ENCODE data around the gene MMP2.
A peak's percentile ranks its signal among the peaks of the same experiment; 100 is the strongest.

Gene MMP2

DNA sequence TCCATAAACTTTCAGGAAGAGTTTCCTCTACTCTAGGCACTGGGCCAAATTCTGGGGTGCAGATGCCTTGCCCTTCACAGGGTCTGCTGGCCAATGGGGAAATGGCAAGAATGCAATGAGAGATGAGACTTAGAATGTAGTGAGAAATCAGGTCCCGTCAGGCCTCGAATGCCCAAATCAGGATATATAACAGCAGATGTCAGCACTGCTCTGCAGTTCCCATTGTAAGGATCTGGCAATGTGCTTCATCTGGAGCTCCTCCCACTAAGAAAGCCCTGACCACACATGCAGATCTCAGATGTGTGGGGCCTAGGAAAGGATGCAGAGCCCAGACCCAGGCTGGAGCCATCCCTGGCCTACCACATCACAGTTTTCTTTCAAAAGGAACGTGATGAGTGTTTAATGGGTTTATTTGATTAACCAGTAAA, 16.0 kb downstream of the MMP2 start:
- no peak for DNase-seq (ENCODE audit: low read depth in 3 of 3)

DNA sequence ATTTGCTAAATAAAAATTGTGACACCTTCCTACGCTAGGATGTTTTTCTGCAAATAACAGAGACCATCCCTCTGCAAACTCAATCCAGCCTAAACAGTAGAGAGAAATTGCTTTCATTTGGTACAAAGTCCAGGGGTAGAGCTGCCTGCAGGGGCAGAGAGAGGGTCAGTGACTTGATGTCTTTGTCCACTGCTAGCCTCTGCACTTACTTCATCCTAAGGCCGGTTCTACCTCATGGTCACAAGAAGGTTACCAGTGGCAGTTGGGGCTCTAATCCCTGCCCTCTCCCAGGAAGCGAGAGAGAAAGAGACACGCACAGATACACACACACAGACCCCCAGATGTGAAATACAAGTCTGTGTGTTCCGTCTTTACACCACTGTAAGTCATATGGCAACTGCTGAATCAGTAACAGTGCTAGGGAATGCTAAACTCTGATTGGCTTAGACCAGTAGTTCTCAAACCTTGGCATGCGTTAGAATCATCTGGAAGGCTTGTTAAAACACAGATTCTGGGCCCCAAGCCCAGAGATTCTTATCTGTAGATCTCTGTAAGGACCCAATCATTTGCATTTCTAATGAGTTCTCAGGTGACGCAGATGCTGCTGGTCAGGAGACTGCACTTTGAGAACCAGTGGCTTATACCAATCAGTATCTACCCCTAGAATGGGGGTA, 16.8 kb downstream of the MMP2 start:
- no peak for DNase-seq (ENCODE audit: low read depth in 3 of 3)

DNA sequence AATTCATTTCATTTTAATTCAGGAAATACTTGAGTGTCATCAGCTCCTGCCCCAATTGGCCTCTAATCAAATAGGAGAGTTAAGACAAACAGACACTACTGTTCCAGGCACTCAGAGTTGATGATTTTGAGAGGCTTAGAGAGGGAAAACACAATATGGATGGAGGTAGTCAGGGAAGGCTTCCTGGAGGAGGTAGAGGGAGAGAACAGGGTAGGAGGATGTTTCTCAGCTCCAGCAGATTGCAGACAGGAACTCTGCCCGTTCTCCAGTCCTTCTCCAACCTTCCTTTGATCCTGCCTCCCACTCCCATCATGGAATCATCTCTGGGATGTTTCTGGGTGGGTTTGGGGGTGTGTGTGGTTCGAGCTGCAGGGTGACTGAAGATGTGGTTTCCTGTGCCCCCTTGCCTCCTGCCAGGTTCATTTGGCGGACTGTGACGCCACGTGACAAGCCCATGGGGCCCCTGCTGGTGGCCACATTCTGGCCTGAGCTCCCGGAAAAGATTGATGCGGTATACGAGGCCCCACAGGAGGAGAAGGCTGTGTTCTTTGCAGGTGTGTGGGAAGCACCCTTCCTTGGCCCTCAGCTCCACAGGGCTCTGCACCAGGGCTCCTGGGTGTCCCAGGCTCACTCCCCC, 17.6 kb downstream of the MMP2 start:
- DNase-seq (ENCODE audit: low read depth in 3 of 3) = no peak

DNA sequence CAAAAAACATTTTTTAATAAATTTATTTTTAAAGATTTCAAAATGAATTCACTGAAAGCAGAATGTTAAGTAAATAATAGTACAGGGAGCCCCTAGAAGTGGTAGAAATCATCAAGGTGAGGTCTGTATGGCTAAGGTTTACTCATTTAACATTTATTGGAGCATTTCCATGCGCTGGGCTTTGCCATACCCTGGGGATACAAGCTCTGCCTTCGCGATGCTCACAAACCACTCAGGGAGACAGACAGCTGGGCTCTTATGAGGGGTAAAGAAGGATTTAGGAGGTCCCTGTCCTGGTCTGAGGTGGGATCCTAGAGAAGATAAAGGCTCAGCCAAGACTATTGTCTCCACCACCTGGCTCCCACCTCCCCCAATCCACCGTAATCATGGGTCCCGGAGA, 18.6 kb downstream of the MMP2 start:
- DNase-seq (ENCODE audit: low read depth in 3 of 3) = no peak

DNA sequence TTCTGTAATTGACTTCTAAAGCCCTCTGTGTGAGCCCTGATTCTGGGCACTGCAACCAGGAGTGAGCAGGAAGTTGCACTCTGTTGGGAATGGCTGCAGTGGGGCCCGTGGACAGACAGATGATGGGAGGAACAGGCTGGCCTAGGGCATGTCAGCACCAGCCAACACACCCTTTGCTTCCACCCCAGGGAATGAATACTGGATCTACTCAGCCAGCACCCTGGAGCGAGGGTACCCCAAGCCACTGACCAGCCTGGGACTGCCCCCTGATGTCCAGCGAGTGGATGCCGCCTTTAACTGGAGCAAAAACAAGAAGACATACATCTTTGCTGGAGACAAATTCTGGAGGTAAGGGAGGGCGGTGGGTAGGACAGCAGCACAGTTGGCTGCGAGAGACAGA, 19.1 kb downstream of the MMP2 start:
- no peak for DNase-seq (ENCODE audit: low read depth in 3 of 3)

DNA sequence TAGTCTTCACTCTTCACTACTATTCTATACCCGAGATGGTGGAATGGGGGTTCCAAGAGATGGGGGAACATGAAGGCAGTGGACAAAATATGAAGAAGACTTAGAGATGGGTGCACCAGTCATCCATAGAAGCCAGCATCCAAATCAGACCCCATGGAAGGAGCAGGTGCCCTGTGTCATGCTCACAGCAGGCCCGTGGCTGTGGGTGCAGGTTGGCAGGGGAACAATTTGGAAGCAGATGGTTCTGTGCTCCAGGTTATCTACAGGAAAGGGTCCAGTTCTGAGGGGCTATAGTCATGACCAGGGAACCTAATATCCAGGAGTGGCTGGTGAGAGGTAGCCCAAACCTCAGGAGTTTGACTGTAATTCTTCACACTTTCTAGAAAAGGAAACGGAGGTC, 20.3 kb downstream of the MMP2 start:
- no peak for DNase-seq (ENCODE audit: low read depth in 3 of 3)

DNA sequence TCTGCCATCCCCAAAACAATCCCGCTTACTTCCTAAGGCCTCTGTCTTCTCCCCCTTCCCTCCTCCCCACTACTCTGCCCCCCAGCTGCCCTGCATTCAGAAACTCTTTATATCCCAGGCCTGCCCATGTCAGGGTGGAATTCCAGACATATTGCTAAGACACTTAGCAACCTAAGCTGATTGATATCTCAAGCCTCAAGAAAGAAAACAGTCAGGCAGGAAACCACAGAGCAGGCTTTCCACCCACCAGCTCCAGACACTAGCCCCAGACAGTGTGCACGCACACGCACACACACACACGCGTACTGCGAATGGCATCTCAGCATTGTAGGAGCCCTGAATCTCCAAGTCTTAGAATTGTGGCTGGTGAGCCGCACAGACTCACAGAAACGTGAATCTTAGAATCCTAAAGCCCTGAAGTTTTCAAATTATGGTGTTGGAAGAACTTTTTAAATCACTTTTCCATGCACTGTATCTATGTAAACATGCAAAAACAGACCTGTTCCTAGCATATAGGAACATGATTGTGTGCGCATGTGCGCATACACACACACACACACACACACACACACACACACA, 21.0 kb downstream of the MMP2 start:
- DNase-seq (ENCODE audit: low read depth in 3 of 3) = peak in 1 of 3 experiments; percentile 27

DNA sequence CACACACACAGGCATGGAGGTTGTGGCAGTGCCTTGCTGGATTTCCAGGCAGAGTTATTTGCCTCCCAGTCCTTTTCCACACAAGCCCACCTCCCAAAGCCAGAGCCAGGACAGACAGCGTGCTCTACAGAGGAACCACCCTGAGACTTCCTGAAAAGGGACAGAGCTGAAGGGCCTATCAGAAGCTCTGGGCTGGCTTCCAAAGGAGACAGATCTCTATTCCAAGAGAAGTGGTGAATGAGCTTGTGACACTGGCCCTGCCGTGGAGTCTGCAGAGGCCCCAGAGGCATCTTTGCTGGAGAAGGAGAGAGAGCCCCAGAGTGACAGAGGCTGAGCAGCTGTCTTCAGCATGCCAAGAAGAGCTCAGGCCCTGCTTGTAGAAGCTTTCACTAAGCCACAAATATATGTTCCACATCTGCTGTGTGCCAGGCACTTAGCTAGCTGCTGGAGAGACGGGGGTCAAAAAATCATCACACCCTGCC, 21.6 kb downstream of the MMP2 start:
- no peak for DNase-seq (ENCODE audit: low read depth in 3 of 3)

DNA sequence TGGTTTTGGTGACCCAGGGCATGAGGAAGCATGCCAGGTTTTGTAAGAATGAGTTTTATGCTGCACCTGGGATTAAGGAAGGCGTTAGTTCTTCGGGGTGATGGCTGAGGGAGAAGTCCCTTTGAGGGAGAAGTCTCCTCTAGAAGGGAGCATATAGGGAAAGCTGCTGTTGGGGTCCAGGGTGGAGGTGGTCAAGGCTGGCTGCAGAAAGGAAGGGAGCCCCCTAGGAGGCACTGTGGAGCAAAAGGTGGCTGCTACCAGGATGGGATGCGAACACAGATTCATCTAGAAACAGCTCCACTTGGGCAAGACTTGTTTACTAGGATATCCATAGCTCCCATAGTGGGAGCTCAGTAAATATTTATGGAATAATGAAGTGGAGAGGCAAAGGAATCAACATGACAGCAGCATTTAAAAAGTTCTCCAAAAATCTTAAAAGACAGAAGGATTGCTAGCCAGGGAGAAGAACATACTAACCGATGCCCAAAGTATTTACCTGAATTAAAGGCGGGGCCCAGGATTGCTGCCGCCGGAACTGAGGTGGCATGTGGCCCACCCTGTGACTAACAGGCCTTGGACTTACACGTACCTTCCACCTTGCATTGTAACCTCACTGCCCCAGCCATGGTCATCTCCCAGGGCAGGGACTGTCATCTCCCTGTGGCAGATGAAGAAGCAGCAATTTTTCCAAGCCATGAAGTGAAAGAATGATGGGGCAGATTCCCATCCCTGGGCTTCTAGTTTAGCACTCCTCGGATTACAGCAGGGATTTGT, 22.7 kb downstream of the MMP2 start:
- no peak for DNase-seq (ENCODE audit: low read depth in 3 of 3)

DNA sequence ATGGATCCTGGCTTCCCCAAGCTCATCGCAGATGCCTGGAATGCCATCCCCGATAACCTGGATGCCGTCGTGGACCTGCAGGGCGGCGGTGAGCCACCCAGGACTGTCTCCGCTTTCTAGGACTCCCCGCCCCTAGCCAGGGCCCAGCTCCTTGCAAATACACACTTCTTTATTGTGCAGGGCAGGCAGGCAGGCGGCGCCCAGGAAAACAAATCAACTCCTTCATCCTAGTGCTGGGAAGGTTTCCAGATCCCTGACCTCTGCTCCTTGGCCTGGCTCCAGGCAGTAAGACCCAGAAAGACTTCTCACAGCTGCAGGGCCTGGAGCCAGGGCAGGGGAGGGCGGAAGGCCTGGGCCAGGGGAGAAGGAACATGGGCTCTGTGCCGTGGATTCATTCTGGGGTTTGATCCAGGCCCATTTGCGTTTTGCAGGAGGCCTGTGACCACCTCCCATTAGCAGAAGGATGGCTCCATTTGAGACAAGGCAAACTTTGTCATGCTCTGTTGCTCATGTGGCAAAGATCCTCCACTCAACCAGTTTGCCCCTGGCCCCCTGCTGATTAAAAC, 23.9 kb downstream of the MMP2 start:
- DNase-seq (ENCODE audit: low read depth in 3 of 3) = no peak

DNA sequence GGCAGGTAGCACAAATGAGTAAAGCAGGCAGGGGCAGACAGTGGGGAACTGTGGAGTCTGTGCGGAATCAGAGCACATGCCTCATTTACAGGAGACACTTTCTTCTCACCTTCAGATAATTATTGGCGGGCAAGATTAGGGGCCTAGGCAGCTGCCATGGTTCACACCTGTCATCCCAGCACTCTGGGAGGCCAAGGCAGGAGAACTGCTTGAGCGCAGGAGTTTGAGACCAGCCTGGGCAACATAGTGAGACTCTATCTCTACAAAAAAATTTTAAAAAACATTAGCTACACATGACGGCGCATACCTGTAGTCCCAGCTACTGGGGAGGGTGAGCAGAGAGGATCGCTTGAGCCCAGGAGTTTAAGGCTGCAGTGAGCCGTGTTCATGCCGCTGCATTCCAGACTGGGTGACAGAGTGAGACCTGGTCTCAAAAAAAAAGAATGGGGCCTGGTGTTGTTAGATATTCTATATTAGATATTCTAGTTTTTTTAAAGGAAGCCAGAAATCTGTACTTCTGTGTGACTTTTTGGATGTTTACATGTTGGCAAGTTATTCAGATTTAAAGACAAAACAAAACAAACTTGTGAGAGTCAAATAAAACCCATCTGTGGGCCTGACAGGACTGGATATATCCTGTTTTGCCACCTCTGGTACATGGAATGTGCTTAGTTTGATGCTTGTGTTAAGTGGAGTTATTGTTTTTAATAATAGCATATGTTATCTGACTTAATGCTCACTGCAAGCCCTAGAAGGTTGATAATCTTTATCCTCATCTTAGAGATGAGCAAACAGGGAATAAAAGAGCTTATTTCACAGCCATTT, 24.9 kb downstream of the MMP2 start:
- DNase-seq (ENCODE audit: low read depth in 3 of 3) = no peak

DNA sequence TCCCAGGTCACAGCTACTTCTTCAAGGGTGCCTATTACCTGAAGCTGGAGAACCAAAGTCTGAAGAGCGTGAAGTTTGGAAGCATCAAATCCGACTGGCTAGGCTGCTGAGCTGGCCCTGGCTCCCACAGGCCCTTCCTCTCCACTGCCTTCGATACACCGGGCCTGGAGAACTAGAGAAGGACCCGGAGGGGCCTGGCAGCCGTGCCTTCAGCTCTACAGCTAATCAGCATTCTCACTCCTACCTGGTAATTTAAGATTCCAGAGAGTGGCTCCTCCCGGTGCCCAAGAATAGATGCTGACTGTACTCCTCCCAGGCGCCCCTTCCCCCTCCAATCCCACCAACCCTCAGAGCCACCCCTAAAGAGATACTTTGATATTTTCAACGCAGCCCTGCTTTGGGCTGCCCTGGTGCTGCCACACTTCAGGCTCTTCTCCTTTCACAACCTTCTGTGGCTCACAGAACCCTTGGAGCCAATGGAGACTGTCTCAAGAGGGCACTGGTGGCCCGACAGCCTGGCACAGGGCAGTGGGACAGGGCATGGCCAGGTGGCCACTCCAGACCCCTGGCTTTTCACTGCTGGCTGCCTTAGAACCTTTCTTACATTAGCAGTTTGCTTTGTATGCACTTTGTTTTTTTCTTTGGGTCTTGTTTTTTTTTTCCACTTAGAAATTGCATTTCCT, 26.5 kb downstream of the MMP2 start:
- no peak for DNase-seq (ENCODE audit: low read depth in 3 of 3)

DNA sequence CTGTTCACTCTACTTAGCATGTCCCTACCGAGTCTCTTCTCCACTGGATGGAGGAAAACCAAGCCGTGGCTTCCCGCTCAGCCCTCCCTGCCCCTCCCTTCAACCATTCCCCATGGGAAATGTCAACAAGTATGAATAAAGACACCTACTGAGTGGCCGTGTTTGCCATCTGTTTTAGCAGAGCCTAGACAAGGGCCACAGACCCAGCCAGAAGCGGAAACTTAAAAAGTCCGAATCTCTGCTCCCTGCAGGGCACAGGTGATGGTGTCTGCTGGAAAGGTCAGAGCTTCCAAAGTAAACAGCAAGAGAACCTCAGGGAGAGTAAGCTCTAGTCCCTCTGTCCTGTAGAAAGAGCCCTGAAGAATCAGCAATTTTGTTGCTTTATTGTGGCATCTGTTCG, 27.1 kb downstream of the MMP2 start:
- DNase-seq (ENCODE audit: low read depth in 3 of 3) = no peak

DNA sequence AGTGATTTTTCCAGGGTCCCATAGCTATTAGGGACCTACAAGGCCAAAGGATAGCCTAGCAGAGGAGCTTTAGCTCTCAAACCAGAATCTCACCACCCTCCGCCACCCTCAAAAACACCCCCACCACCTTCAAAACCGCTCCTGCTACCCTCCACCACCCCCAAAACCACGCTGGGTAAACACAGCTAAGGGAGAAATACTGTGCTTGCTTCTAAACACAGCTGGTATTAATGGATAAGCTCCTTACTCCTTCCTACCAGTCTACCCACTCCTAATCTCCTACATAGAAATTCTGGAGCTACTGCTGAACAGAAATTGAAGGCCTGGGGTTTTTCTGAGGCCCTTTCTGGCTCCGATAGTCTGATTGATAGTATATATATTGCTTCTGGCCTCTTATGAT, 27.7 kb downstream of the MMP2 start:
- DNase-seq (ENCODE audit: low read depth in 3 of 3) = no peak

DNA sequence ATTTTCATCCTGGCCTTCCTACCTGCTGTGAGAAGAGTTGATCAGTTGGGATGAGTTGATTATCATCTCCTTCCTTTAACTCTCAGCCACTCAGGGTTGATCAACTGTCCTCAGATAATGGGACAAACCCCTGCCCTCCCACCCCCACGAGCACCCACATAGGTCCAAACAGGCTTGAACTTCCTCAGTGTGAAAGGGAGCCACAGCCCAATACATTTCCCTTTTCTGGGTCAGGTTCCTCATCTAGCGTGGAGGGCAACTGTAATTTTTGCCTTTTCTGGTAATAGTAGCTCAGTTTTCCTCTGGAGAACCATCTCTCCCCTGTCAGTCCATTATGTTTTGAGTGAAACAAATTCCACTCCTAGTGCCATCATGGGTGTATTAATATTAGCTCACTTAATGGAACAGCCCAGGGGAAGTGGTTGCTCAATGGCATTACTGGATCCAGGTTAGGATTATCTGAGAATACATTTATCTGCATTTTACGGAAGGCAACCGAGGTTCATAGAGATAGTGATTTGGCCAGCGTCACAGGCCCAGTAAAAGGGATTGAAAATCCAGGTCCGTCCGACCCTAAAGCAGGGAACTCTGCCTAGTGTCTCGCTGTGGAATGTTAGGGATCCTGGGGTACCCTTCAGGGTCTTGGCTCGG, 29.4 kb downstream of the MMP2 start:
- DNase-seq (ENCODE audit: low read depth in 3 of 3) = no peak

DNA sequence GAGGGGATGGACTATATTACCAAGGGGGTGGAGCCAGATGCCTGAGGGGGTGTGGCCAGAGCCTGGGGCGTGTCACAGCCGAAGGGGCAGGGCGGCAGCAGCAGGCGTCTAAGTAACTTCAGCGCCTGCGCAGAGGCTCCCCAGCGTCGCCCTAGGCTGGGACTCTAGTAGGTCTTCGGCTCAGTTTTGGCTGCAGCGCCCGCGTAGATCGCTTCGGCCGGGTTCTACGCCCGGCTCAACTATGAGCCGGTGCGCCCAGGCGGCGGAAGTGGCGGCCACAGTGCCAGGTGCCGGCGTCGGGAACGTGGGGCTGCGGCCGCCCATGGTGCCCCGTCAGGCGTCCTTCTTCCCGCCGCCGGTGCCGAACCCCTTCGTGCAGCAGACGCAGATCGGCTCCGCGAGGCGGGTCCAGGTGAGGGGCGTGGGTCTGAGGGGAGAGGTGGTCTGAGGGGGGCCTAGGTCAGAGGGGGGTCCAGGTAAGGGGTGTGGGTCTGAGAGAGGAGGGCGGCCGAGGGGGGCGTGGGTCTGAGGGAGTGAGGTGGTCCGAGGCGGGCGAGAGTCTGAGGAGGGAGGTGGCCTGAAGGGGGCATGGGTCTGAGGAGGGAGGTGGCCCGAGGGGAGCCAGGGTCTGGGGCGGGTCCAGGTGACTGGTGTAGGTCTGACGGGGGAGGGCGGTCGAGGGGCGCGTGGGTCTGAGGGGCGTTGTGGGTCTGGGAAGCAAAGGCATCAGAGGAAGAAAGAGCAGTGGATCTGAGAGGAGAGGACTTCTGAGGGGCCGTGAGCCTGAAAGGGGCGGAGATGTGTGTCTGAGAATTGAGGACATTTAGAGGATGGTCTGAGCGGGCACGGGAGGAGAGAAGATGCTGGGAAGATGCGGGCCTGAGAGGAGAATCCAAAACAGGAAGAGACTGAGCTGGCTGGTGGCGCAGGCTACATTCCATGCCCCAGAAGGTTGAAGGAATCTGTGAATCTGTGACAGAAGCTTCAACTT, 30.2 kb downstream of the MMP2 start, which contains the start of gene LPCAT2:
TSS of gene LPCAT2 (plus strand) at position 132 of the 991 bp plus-strand sequence. CDS start at position 242, 110 bp downstream.
- DNase-seq (ENCODE audit: low read depth in 3 of 3) = peak in 2 of 3 experiments; percentile 11 to 51

DNA sequence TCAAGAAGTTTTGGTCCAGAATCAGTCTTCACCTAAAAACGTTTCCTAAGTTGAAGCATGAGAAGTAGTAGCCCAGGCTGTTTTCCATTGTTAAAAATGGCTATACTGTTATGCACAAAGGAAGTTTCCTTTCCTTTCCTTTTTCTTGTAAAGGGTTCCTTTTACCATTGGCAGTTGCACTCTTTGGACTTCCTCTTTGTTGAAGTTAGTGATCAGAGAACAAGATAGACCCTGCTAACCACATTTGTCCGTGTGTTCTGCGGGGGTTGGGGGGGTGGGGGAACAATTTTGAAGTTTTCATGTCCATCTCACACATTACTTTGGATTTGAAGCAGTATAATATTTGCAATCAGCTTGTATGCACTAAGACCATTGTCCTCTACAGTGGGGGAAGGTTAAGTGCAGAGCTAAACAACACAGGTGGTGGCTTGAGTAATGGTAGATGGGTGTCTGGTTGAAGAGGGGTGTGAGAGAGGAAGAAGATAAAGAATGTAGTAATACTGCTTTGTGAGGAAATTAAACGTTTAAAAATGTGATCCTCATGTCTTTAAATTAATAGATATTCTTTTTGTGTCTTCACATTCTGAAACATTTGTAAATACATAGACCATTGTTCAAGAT, 31.3 kb downstream of the MMP2 start:
- no peak for DNase-seq (ENCODE audit: low read depth in 3 of 3)

DNA sequence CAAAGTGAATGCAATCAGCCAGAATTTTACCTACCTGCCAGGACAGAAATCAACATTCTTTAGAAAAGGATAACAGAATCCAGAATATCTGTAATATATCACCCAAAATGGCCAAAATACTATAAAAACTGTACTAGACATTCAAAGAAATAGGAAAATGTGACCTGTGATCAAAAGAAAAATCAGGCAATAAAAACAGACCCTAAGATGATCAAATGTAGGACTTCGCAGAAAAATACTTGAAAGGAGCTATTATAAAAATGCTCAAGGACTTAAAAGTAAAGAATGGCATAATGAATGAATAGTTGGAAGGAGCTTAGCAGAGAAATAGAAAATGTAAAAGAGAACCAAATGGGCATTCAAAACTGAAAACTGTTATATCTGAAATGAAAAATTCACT, 33.9 kb downstream of the MMP2 start:
- DNase-seq (ENCODE audit: low read depth in 3 of 3) = no peak
